Measurements from ENCODE around the gene AMIGO2.
"Not testable (repeated sequence)": the region's sequence is repeated elsewhere in the genome, so short reads cannot be mapped to it uniquely, and the experiment has no call there.

AMIGO2 gene

GRCh38 chr12:47079468-47079980 is at the start of gene AMIGO2, which contains the start of gene PCED1B:
TSS of gene AMIGO2 (minus strand) at chr12:47079959. CDS start at chr12:47079002, 957 bp downstream.
TSS of gene PCED1B (plus strand) at chr12:47079621. CDS start at chr12:47235064, 155,443 bp downstream.
- no peak for DNase-seq

- no peak for DNase-seq
Measured at GRCh38 chr12:47126246-47126645, 46.5 kb upstream of the AMIGO2 start.

GRCh38 chr12:47124451-47124850 is 44.7 kb upstream of the AMIGO2 start:
- DNase-seq: no peak

GRCh38 chr12:47123730-47124129 is 44.0 kb upstream of the AMIGO2 start:
- no peak for DNase-seq

- DNase-seq: no peak
Measured at GRCh38 chr12:47122602-47123001, 42.8 kb upstream of the AMIGO2 start.

GRCh38 chr12:47121146-47121545 is 41.4 kb upstream of the AMIGO2 start:
- no peak for DNase-seq

- DNase-seq: no peak
Measured at GRCh38 chr12:47120736-47121135, 41.0 kb upstream of the AMIGO2 start.

- DNase-seq: not testable (repeated sequence)
Measured at GRCh38 chr12:47117305-47117704, 37.5 kb upstream of the AMIGO2 start.

GRCh38 chr12:47114481-47114892 is 34.7 kb upstream of the AMIGO2 start:
- no peak for DNase-seq

- no peak for DNase-seq
Measured at GRCh38 chr12:47112679-47113078, 32.9 kb upstream of the AMIGO2 start.

- no peak for DNase-seq
Measured at GRCh38 chr12:47111854-47112253, 32.1 kb upstream of the AMIGO2 start.

- no peak for DNase-seq
Measured at GRCh38 chr12:47111392-47111778, 31.6 kb upstream of the AMIGO2 start.

- DNase-seq: no peak
Measured at GRCh38 chr12:47110718-47111391, 31.1 kb upstream of the AMIGO2 start.

GRCh38 chr12:47110011-47110541 is 30.3 kb upstream of the AMIGO2 start:
- DNase-seq: no peak

- no peak for DNase-seq
Measured at GRCh38 chr12:47107926-47108325, 28.2 kb upstream of the AMIGO2 start.

- no peak for DNase-seq
Measured at GRCh38 chr12:47107446-47107845, 27.7 kb upstream of the AMIGO2 start.

- no peak for DNase-seq
Measured at GRCh38 chr12:47105914-47106674, 26.3 kb upstream of the AMIGO2 start.

- DNase-seq: no peak
Measured at GRCh38 chr12:47102845-47103651, 23.3 kb upstream of the AMIGO2 start.

GRCh38 chr12:47102406-47102805 is 22.6 kb upstream of the AMIGO2 start:
- no peak for DNase-seq

GRCh38 chr12:47100160-47100559 is 20.4 kb upstream of the AMIGO2 start:
- no peak for DNase-seq

- DNase-seq: no peak
Measured at GRCh38 chr12:47099610-47100009, 19.9 kb upstream of the AMIGO2 start.

- DNase-seq: no peak
Measured at GRCh38 chr12:47098099-47098498, 18.3 kb upstream of the AMIGO2 start.

Measured in NCI-H446 (cell line).